K562 (cell line): ENCODE results near the gene LMCD1.

Experiments used
- CHD4 ChIP-seq: fragments of 200-600 bp; sonication (generic); IDR thresholded peaks from 3 replicates; pipeline ENCODE4 v1.6.1; 2012; ENCODE audit warnings: low read depth, mild to moderate bottlenecking, mixed read lengths, low read length, inconsistent platforms; ENCODE audit not compliant: insufficient read depth, insufficient replicate concordance, poor library complexity, severe bottlenecking
- DLX4 ChIP-seq: fragments of 250-450 bp; sonication (Bioruptor Pico); IDR thresholded peaks from 2 replicates; pipeline ENCODE4 v1.6.1; 2021; ENCODE audit warnings: mild to moderate bottlenecking
- E4F1 ChIP-seq: fragments of 250-450 bp; sonication (Bioruptor Pico); IDR thresholded peaks from 2 replicates; pipeline ENCODE4 v1.5.0; 2021; ENCODE audit warnings: mild to moderate bottlenecking, borderline replicate concordance
- KDM1A ChIP-seq, 2 experiments: fragments of 450-650 bp; IDR thresholded peaks; 2 replicates each; pipeline ENCODE4 v1.6.1; 2016; ENCODE audit warnings: mild to moderate bottlenecking in 2 of 2
- MAX ChIP-seq: sonication (generic); formaldehyde crosslinking; IDR thresholded peaks from 2 replicates; pipeline ENCODE4 v1.9.0; 2022; ENCODE audit warnings: mild to moderate bottlenecking, missing genetic modification reagents
- MXI1 ChIP-seq: IDR thresholded peaks from 2 replicates; pipeline ENCODE4 v1.6.1; 2011; ENCODE audit warnings: low read depth, mild to moderate bottlenecking, improper control_type of control experiment, low read length
- POLR2A ChIP-seq: fragments of 450-650 bp; conservative IDR thresholded peaks from 2 replicates; pipeline ENCODE4 v1.6.1; 2016
- POLR2AphosphoS5 ChIP-seq: IDR thresholded peaks from 2 replicates; pipeline ENCODE4 v1.6.1; 2011; ENCODE audit warnings: mild to moderate bottlenecking, low read depth, low read length, moderate library complexity; ENCODE audit not compliant: control insufficient read depth, insufficient read depth
- TF ChIP-seq, protein P1 (sequence below), 2 experiments: fragments of 450-650 bp; formaldehyde crosslinking in 1 of 2; IDR thresholded peaks; 2 replicates each; pipeline versions ENCODE4 v1.4.0 to v1.6.1; 2014 to 2020; ENCODE audit warnings: mild to moderate bottlenecking in 2 of 2, borderline replicate concordance in 1 of 2, low read depth in 1 of 2
- TF ChIP-seq, protein P2 (sequence below), 3 experiments: IDR thresholded peaks in 2 of 3; conservative IDR thresholded peaks in 1 of 3; 2 replicates each; pipeline ENCODE4 v1.5.1; 2011 to 2012; ENCODE audit warnings: low read length in 3 of 3, mild to moderate bottlenecking in 3 of 3, control low read depth in 2 of 3, improper control_type of control experiment in 1 of 3, inconsistent platforms in 1 of 3, low read depth in 1 of 3, mixed read lengths in 1 of 3, moderate library complexity in 1 of 3; ENCODE audit not compliant: insufficient read depth in 2 of 3

- TF ChIP-seq, protein P1, sequence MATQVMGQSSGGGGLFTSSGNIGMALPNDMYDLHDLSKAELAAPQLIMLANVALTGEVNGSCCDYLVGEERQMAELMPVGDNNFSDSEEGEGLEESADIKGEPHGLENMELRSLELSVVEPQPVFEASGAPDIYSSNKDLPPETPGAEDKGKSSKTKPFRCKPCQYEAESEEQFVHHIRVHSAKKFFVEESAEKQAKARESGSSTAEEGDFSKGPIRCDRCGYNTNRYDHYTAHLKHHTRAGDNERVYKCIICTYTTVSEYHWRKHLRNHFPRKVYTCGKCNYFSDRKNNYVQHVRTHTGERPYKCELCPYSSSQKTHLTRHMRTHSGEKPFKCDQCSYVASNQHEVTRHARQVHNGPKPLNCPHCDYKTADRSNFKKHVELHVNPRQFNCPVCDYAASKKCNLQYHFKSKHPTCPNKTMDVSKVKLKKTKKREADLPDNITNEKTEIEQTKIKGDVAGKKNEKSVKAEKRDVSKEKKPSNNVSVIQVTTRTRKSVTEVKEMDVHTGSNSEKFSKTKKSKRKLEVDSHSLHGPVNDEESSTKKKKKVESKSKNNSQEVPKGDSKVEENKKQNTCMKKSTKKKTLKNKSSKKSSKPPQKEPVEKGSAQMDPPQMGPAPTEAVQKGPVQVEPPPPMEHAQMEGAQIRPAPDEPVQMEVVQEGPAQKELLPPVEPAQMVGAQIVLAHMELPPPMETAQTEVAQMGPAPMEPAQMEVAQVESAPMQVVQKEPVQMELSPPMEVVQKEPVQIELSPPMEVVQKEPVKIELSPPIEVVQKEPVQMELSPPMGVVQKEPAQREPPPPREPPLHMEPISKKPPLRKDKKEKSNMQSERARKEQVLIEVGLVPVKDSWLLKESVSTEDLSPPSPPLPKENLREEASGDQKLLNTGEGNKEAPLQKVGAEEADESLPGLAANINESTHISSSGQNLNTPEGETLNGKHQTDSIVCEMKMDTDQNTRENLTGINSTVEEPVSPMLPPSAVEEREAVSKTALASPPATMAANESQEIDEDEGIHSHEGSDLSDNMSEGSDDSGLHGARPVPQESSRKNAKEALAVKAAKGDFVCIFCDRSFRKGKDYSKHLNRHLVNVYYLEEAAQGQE (IDR thresholded peaks at IDR 0.05; ENCODE audit: borderline replicate concordance) = no peak
- TF ChIP-seq, protein P1 (CRISPR knock-in tag; IDR thresholded peaks at IDR 0.05; ENCODE audit: low read depth) = no peak
- no peak for TF ChIP-seq POLR2AphosphoS5
- no peak for TF ChIP-seq DLX4 (CRISPR knock-in tag)
- TF ChIP-seq E4F1 (CRISPR knock-in tag) = no peak
- TF ChIP-seq POLR2A = no peak
- no peak for TF ChIP-seq MXI1
- no peak for TF ChIP-seq MAX (CRISPR knock-in tag)
- TF ChIP-seq CHD4 = no peak
- TF ChIP-seq, protein P2, sequence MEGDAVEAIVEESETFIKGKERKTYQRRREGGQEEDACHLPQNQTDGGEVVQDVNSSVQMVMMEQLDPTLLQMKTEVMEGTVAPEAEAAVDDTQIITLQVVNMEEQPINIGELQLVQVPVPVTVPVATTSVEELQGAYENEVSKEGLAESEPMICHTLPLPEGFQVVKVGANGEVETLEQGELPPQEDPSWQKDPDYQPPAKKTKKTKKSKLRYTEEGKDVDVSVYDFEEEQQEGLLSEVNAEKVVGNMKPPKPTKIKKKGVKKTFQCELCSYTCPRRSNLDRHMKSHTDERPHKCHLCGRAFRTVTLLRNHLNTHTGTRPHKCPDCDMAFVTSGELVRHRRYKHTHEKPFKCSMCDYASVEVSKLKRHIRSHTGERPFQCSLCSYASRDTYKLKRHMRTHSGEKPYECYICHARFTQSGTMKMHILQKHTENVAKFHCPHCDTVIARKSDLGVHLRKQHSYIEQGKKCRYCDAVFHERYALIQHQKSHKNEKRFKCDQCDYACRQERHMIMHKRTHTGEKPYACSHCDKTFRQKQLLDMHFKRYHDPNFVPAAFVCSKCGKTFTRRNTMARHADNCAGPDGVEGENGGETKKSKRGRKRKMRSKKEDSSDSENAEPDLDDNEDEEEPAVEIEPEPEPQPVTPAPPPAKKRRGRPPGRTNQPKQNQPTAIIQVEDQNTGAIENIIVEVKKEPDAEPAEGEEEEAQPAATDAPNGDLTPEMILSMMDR (IDR thresholded peaks at IDR 0.05 in 2 of 3, conservative IDR thresholded peaks at IDR 0.05 in 1 of 3; ENCODE audit: insufficient read depth in 2 of 3, low read depth in 1 of 3, low read length in 3 of 3) = no peak
- TF ChIP-seq KDM1A (IDR thresholded peaks at IDR 0.05) = no peak
Measured at GRCh38 chr3:8499181-8499611, 2.4 kb upstream of the LMCD1 start.
